MM.1S (cell line): ENCODE results near the gene APOE.

Experiments
- CTCF ChIP-seq: fragments of 300-600 bp; sonication (generic); IDR thresholded peaks from 2 replicates; pipeline ENCODE4 v1.5.1; 2016; ENCODE audit warnings: antibody characterized with exemption, low read length, mixed read lengths
- EZH2 ChIP-seq: fragments of 300-600 bp; sonication (generic); optimal IDR thresholded peaks from 2 replicates; pipeline ENCODE3; 2017; ENCODE audit warnings: low read depth, mild to moderate bottlenecking, antibody characterized with exemption, low read length, mixed read lengths
- EZH2phosphoT487 ChIP-seq: fragments of 300-600 bp; sonication (generic); IDR thresholded peaks from 2 replicates; pipeline ENCODE4 v1.6.1; 2018; ENCODE audit warnings: antibody characterized with exemption, low read length

GRCh38 chr19:44872661-44873060, 32.9 kb upstream of the APOE start:
- TF ChIP-seq EZH2 (no peak), CTCF (no peak), EZH2phosphoT487 (no peak)
